MM.1S (cell line): ENCODE measurements around the gene FUZ.

ENCODE experiments used
- DNase-seq: peaks from one replicate; pipeline ENCODE4 v3.0.0-alpha.2; 2015
- H2AFZ ChIP-seq: fragments of 300-600 bp; sonication (generic); 2 replicates; pipeline ENCODE4 v1.6.0; 2016; ENCODE audit warnings: antibody characterized with exemption, low read length
- H3F3A ChIP-seq: fragments of 300-600 bp; sonication (generic); 2 replicates; pipeline ENCODE4 v1.6.1; 2016; ENCODE audit warnings: mild to moderate bottlenecking, antibody characterized with exemption, low read length, moderate library complexity, mixed read lengths; ENCODE audit not compliant: insufficient read depth
- H3K27ac ChIP-seq: fragments of 300-600 bp; sonication (generic); 2 replicates; pipeline ENCODE4 v1.5.1; 2016; ENCODE audit warnings: mild to moderate bottlenecking, low read length
- H3K27me3 ChIP-seq: fragments of 300-600 bp; sonication (generic); replicated peaks from 2 replicates; pipeline ENCODE4 v1.6.0; 2016; ENCODE audit warnings: low read length; ENCODE audit not compliant: insufficient read depth
- H3K36me3 ChIP-seq: fragments of 300-600 bp; sonication (generic); replicated peaks from 2 replicates; pipeline ENCODE4 v1.6.1; 2016; ENCODE audit warnings: mild to moderate bottlenecking, low read length, mixed read lengths; ENCODE audit not compliant: insufficient read depth
- H3K4me1 ChIP-seq: fragments of 300-600 bp; sonication (generic); 2 replicates; pipeline ENCODE4 v1.6.1; 2016; ENCODE audit warnings: low read length, mixed read lengths
- H3K4me2 ChIP-seq: fragments of 300-600 bp; sonication (generic); 2 replicates; pipeline ENCODE4 v1.6.0; 2016; ENCODE audit warnings: low read depth, low read length
- H3K4me3 ChIP-seq: fragments of 300-600 bp; sonication (generic); 2 replicates; pipeline ENCODE4 v1.5.1; 2016; ENCODE audit warnings: low read length, mixed read lengths
- H3K79me2 ChIP-seq: fragments of 300-600 bp; sonication (generic); 2 replicates; pipeline ENCODE4 v1.6.1; 2016; ENCODE audit warnings: mixed run types, low read length, mixed read lengths
- H3K9ac ChIP-seq: fragments of 300-600 bp; sonication (generic); 2 replicates; pipeline ENCODE4 v1.6.1; 2016; ENCODE audit warnings: low read length, mixed read lengths
- H3K9me2 ChIP-seq: fragments of 300-600 bp; sonication (generic); replicated peaks from 2 replicates; pipeline ENCODE4 v1.6.1; 2016; ENCODE audit warnings: mild to moderate bottlenecking, low read length, mixed read lengths; ENCODE audit not compliant: insufficient read depth
- H3K9me3 ChIP-seq: fragments of 300-600 bp; sonication (generic); replicated peaks from 2 replicates; pipeline ENCODE4 v1.6.1; 2016; ENCODE audit warnings: mild to moderate bottlenecking, low read length, mixed read lengths; ENCODE audit not compliant: insufficient read depth
- H4K20me1 ChIP-seq: fragments of 300-600 bp; sonication (generic); 2 replicates; pipeline ENCODE4 v1.6.1; 2016; ENCODE audit warnings: mild to moderate bottlenecking, low read length, moderate library complexity, mixed read lengths; ENCODE audit not compliant: insufficient read depth
- EZH2 ChIP-seq: fragments of 300-600 bp; sonication (generic); optimal IDR thresholded peaks from 2 replicates; pipeline ENCODE3; 2017; ENCODE audit warnings: low read depth, mild to moderate bottlenecking, antibody characterized with exemption, low read length, mixed read lengths
- EZH2phosphoT487 ChIP-seq: fragments of 300-600 bp; sonication (generic); IDR thresholded peaks from 2 replicates; pipeline ENCODE4 v1.6.1; 2018; ENCODE audit warnings: antibody characterized with exemption, low read length
- TF ChIP-seq, protein P1 (sequence below): fragments of 300-600 bp; sonication (generic); IDR thresholded peaks from 2 replicates; pipeline ENCODE4 v1.5.1; 2016; ENCODE audit warnings: antibody characterized with exemption, low read length, mixed read lengths

The FUZ gene

DNA sequence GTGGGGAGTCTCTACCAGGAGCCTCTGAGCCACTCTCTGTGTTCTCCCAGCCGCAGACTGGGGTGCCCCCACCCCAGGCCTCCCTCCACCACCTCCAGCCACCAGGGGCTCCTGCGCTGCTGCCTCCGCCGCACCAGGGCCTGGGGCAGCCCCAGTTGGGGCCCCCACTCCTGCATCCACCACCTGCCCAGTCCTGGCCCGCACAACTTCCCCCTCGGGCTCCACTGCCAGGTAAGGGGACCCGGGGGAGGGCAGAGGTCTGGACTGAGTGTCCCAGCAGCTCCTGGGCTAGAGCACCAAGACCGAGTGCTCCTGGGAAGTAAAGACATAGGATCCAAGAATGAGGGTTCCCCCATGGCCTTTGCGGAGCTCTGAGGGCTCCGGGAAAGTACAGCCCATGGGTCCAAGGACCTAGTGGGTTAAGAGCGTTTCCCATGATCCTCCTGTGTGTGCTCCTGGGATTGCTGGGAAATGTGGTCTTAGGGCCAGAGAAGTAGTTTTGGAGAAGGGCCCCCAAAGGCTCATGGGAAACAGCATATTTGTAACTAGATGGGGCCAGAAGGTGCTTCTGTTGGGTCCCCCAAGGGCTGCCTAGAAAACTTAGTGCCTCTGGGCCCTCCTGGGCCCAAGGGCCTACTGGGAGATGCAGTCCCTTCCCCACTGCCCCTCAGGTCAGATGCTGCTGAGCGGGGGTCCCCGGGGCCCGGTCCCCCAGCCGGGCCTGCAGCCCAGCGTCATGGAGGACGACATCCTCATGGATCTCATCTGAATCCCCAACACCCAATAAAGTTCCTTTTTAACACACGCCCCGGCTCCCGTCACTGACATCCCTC is 23.3 kb upstream of the FUZ start:
- H3K36me3 ChIP-seq: no peaks in the 10 kb centered on the region
- no peaks in the 10 kb centered on the region; the same call in 1 of the 2 replicates for H3F3A ChIP-seq
- no peaks in the 10 kb centered on the region for H3K9me2 ChIP-seq
- H3K4me3 ChIP-seq: no peak overlapping the region
- H3K4me2 ChIP-seq: no peak overlapping the region
- H3K27me3 ChIP-seq: no peaks in the 10 kb centered on the region
- H4K20me1 ChIP-seq: no peaks in the 10 kb centered on the region
- DNase-seq: no peak
- no peaks in the 10 kb centered on the region for H3K79me2 ChIP-seq
- H3K9ac ChIP-seq: no peak overlapping the region
- TF ChIP-seq EZH2 (no peak), EZH2phosphoT487 (no peak)
- TF ChIP-seq, protein P1, sequence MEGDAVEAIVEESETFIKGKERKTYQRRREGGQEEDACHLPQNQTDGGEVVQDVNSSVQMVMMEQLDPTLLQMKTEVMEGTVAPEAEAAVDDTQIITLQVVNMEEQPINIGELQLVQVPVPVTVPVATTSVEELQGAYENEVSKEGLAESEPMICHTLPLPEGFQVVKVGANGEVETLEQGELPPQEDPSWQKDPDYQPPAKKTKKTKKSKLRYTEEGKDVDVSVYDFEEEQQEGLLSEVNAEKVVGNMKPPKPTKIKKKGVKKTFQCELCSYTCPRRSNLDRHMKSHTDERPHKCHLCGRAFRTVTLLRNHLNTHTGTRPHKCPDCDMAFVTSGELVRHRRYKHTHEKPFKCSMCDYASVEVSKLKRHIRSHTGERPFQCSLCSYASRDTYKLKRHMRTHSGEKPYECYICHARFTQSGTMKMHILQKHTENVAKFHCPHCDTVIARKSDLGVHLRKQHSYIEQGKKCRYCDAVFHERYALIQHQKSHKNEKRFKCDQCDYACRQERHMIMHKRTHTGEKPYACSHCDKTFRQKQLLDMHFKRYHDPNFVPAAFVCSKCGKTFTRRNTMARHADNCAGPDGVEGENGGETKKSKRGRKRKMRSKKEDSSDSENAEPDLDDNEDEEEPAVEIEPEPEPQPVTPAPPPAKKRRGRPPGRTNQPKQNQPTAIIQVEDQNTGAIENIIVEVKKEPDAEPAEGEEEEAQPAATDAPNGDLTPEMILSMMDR: no peak
- H2AFZ ChIP-seq: no peak overlapping the region
- H3K9me3 ChIP-seq: no peaks in the 10 kb centered on the region
- H3K27ac ChIP-seq: no peak overlapping the region
- no peaks in the 10 kb centered on the region for H3K4me1 ChIP-seq

DNA sequence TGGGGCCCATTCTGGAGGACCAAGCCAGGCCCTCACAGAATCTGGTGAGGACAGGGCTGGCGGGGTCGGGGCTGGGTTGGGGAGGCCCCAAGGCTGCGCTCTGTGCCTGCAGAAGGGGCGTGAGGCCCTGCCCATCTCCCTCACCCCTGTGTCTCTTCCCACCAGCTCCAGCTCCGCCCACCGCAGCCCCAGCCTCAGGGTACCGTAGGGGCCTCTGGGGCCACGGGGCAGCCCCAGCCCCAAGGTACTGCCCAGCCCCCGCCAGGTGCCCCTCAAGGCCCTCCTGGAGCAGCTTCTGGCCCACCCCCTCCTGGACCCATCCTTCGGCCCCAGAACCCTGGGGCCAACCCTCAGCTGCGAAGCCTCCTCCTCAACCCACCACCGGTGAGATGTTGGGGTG is 22.5 kb upstream of the FUZ start:
- no peak overlapping the region for H3K27ac ChIP-seq
- H2AFZ ChIP-seq: no peak overlapping the region
- H3K4me1 ChIP-seq: no peaks in the 10 kb centered on the region
- no peaks in the 10 kb centered on the region for H3K27me3 ChIP-seq
- TF ChIP-seq, protein P1: no peak
- TF ChIP-seq EZH2 (no peak), EZH2phosphoT487 (no peak)
- H3K36me3 ChIP-seq: no peaks in the 10 kb centered on the region
- no peak for DNase-seq
- H3K4me3 ChIP-seq: no peak overlapping the region
- H3K4me2 ChIP-seq: no peak overlapping the region
- H3K9me3 ChIP-seq: no peaks in the 10 kb centered on the region
- H3K9me2 ChIP-seq: no peaks in the 10 kb centered on the region
- no peaks in the 10 kb centered on the region for H4K20me1 ChIP-seq
- no peak overlapping the region for H3K9ac ChIP-seq
- H3F3A ChIP-seq: no peaks in the 10 kb centered on the region
- H3K79me2 ChIP-seq: no peaks in the 10 kb centered on the region

DNA sequence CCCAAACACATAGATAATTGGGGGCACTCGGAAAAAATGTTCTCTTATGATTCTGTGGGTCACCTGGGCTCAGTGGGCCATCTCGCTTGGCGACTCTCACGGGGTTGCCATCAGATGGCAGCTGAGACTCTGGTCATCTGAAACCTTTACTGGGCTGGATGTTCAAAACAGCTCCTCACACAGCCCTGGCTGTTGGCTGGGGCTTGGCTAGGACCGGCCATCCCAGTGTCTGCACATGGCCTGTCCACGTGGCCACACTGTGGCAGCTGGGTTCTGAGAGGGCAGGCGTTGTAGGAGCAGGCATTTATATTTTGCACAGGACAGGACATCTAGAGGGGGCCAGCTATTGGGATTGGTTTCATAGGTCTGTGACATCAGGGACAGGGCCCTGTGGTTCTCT is 20.5 kb upstream of the FUZ start:
- Histone ChIP-seq H4K20me1 (no peaks in the 10 kb centered on the region), H3K4me2 (no peak overlapping the region), H3K4me1 (no peaks in the 10 kb centered on the region), H3K4me3 (no peak overlapping the region), H3F3A (no peaks in the 10 kb centered on the region), H3K79me2 (no peaks in the 10 kb centered on the region), H3K27me3 (no peaks in the 10 kb centered on the region), H2AFZ (no peak overlapping the region), H3K9me3 (no peaks in the 10 kb centered on the region), H3K27ac (no peak overlapping the region), H3K36me3 (no peaks in the 10 kb centered on the region), H3K9me2 (no peaks in the 10 kb centered on the region), H3K9ac (no peak overlapping the region)
- no peak for TF ChIP-seq EZH2phosphoT487
- TF ChIP-seq EZH2: no peak
- TF ChIP-seq, protein P1: no peak
- no peak for DNase-seq
